ENCODE measurements around the gene CD28.

The CD28 gene

GRCh38 chr2:203706403-203706802, at the start of gene CD28:
Gene CD28, plus strand, starts transcription at chr2:203706639. Its CDS starts 58 bp downstream, at chr2:203706697.
- no peak within 1 kb of the TSS for H3K27ac ChIP-seq
- TF ChIP-seq CTCF (conservative IDR thresholded peaks at IDR 0.05), result no peak

- TF ChIP-seq CTCF (conservative IDR thresholded peaks at IDR 0.05), result no peak
- no peak overlapping the region for H3K27ac ChIP-seq
Observed at GRCh38 chr2:203659331-203660049, 46.9 kb upstream of the CD28 start.

GRCh38 chr2:203660465-203660864, 46.0 kb upstream of the CD28 start:
- no peak for TF ChIP-seq CTCF (conservative IDR thresholded peaks at IDR 0.05)
- H3K27ac ChIP-seq, result no peak overlapping the region

GRCh38 chr2:203661279-203661908, 45.0 kb upstream of the CD28 start:
- no peak for TF ChIP-seq CTCF (conservative IDR thresholded peaks at IDR 0.05)
- H3K27ac ChIP-seq, result no peak overlapping the region

- no peak overlapping the region for H3K27ac ChIP-seq
- no peak for TF ChIP-seq CTCF (conservative IDR thresholded peaks at IDR 0.05)
Observed at GRCh38 chr2:203662487-203662886, 44.0 kb upstream of the CD28 start.

GRCh38 chr2:203662951-203663350, 43.5 kb upstream of the CD28 start:
- no peak overlapping the region for H3K27ac ChIP-seq
- TF ChIP-seq CTCF (conservative IDR thresholded peaks at IDR 0.05), result no peak

- TF ChIP-seq CTCF (conservative IDR thresholded peaks at IDR 0.05), result no peak
- H3K27ac ChIP-seq, result no peak overlapping the region
Observed at GRCh38 chr2:203664029-203664755, 42.2 kb upstream of the CD28 start.

Data from VCaP (cell line).